WTC11 (cell line): ENCODE results near the gene ITM2C. TPM values are rescaled to one million over a fixed set of nuclear protein-coding genes. Genes with fewer than 3 reads are reported as not detected.

ENCODE experiments used
- ATAC-seq: fragments of 200-7000 bp; cut with Tn5 transposase; 2 replicates; pipeline ENCODE4 v1.10.0; 2021; ENCODE audit warnings: mild to moderate bottlenecking, moderate library complexity
- CTCF ChIA-PET: fragments of 300-600 bp; sonication (Branson Sonifier 250); formaldehyde crosslinking; loops from one replicate; lab custom pipeline; 2021; ENCODE audit warnings: antibody characterized with exemption; lab: Charles Lee
- POLR2A ChIA-PET: fragments of 350-600 bp; sonication (Branson Sonifier 250); formaldehyde crosslinking; loops from one replicate; lab custom pipeline; 2021; ENCODE audit warnings: antibody characterized with exemption; lab: Charles Lee
- DNase-seq: peaks from one replicate; pipeline ENCODE4 v3.0.0; 2021; ENCODE audit warnings: low spot score
- H3K27ac Mint-ChIP-seq: 2 replicates; pipeline ENCODE4 v1.8.0; 2021; ENCODE audit warnings: mixed read lengths
- H3K27me3 Mint-ChIP-seq: 2 replicates; pipeline ENCODE4 v1.8.0; 2021; ENCODE audit warnings: low read depth, mild to moderate bottlenecking, moderate library complexity, mixed read lengths
- H3K36me3 Mint-ChIP-seq: 2 replicates; pipeline ENCODE4 v1.8.0; 2021; ENCODE audit warnings: mixed read lengths
- H3K4me1 Mint-ChIP-seq: 2 replicates; pipeline ENCODE4 v1.8.0; 2022; ENCODE audit warnings: mixed read lengths
- H3K4me3 Mint-ChIP-seq: 2 replicates; pipeline ENCODE4 v1.8.0; 2021; ENCODE audit warnings: mild to moderate bottlenecking, moderate library complexity, mixed read lengths
- H3K9me3 Mint-ChIP-seq: 2 replicates; pipeline ENCODE4 v1.8.0; 2021; ENCODE audit warnings: mixed read lengths
- CDX4 ChIP-seq: fragments of 250-450 bp; sonication (Bioruptor Pico); IDR thresholded peaks from 2 replicates; pipeline ENCODE4 v1.9.0; 2021; ENCODE audit warnings: moderate library complexity, mild to moderate bottlenecking, inconsistent platforms, borderline replicate concordance
- ELF4 ChIP-seq: sonication (generic); formaldehyde crosslinking; IDR thresholded peaks from 2 replicates; pipeline ENCODE4 v1.8.1; 2022; ENCODE audit warnings: low read depth, mild to moderate bottlenecking, moderate library complexity, missing genetic modification reagents
- FOXK1 ChIP-seq: sonication (generic); formaldehyde crosslinking; IDR thresholded peaks from 2 replicates; pipeline ENCODE4 v1.8.0; 2022; ENCODE audit warnings: mild to moderate bottlenecking, moderate library complexity, missing genetic modification reagents
- FOXP4 ChIP-seq: sonication (generic); formaldehyde crosslinking; IDR thresholded peaks from 2 replicates; pipeline ENCODE4 v1.8.0; 2022; ENCODE audit warnings: mild to moderate bottlenecking, missing genetic modification reagents
- HMGA2 ChIP-seq: fragments of 250-450 bp; sonication (Bioruptor Pico); IDR thresholded peaks from 2 replicates; pipeline ENCODE4 v1.4.0; 2021; ENCODE audit warnings: mild to moderate bottlenecking, moderate library complexity
- JAZF1 ChIP-seq: fragments of 250-450 bp; sonication (Bioruptor Pico); IDR thresholded peaks from 2 replicates; pipeline ENCODE4 v1.9.0; 2021; ENCODE audit warnings: moderate library complexity, mild to moderate bottlenecking, inconsistent platforms
- MYBL2 ChIP-seq: sonication (generic); formaldehyde crosslinking; IDR thresholded peaks from 2 replicates; pipeline ENCODE4 v1.8.1; 2023; ENCODE audit warnings: mild to moderate bottlenecking, moderate library complexity, missing genetic modification reagents
- NFE2L1 ChIP-seq: sonication (generic); formaldehyde crosslinking; IDR thresholded peaks from 2 replicates; pipeline ENCODE4 v1.8.1; 2023; ENCODE audit warnings: missing genetic modification reagents
- NR2C2 ChIP-seq: sonication (generic); formaldehyde crosslinking; IDR thresholded peaks from 2 replicates; pipeline ENCODE4 v1.8.0; 2022; ENCODE audit warnings: mild to moderate bottlenecking, missing genetic modification reagents
- PRDM15 ChIP-seq: sonication (generic); formaldehyde crosslinking; IDR thresholded peaks from 2 replicates; pipeline ENCODE4 v1.8.0; 2022; ENCODE audit warnings: missing genetic modification reagents
- PRRX2 ChIP-seq: fragments of 250-450 bp; sonication (Bioruptor Pico); IDR thresholded peaks from 2 replicates; pipeline ENCODE4 v1.8.0; 2021; ENCODE audit warnings: mild to moderate bottlenecking
- USF2 ChIP-seq: sonication (generic); formaldehyde crosslinking; IDR thresholded peaks from 2 replicates; pipeline ENCODE4 v1.8.1; 2023; ENCODE audit warnings: mild to moderate bottlenecking, missing genetic modification reagents, moderate library complexity
- ZNF317 ChIP-seq: sonication (generic); formaldehyde crosslinking; IDR thresholded peaks from 2 replicates; pipeline ENCODE4 v1.8.1; 2023; ENCODE audit warnings: low read depth, mild to moderate bottlenecking, moderate library complexity, missing genetic modification reagents, borderline replicate concordance
- total RNA-seq: library from RNA; stranded (reverse); gene quantifications from 3 replicates; pipeline ENCODE4 v1.2.3, GENCODE V29; 2021

Gene ITM2C
- total RNA-seq, 1 experiment from 2014 or later = 316 TPM

- peak; percentile 3 for DNase-seq
- TF ChIP-seq PRRX2 (CRISPR knock-in tag) (0 out of 2 replicates have a peak, but pooled peaks have one; percentile 23), NFE2L1 (CRISPR knock-in tag) (no peak), ZNF317 (CRISPR knock-in tag) (no peak)
- CTCF ChIA-PET = interaction anchor here (0.7 to 1.3 kb wide), 3 partner anchors 42 to 207 kb away, joined by 3 to 5 read pairs (median 4); no protein-coding TSS in a partner anchor
- Mint-ChIP-seq H3K9me3 (no peaks in the 10 kb centered on the region), H3K27ac (peak overlapping the region; percentile 48; the same call in 1 of the 2 replicates), H3K36me3 (peaks cover 39% of the 10 kb centered on the region), H3K27me3 (no peaks in the 10 kb centered on the region), H3K4me3 (no peak overlapping the region), H3K4me1 (peaks cover 14% of the 10 kb centered on the region)
- POLR2A ChIA-PET = no interaction called here
- no peak for ATAC-seq
These were observed 17.1 kb downstream of the ITM2C start for GRCh38 chr2:230881840-230882239.

- ChIA-PET CTCF (interaction anchor here (0.5 to 1.8 kb wide), 6 partner anchors 9 to 167 kb away, joined by 3 to 8 read pairs (median 4); no protein-coding TSS in a partner anchor), POLR2A (no interaction called here)
- Mint-ChIP-seq H3K36me3 (peaks cover 3% of the 10 kb centered on the region), H3K4me3 (no peak overlapping the region), H3K27ac (no peak overlapping the region), H3K27me3 (no peaks in the 10 kb centered on the region), H3K4me1 (peaks cover 20% of the 10 kb centered on the region), H3K9me3 (0 out of 2 replicates have a peak, but pooled peaks cover 3% of the 10 kb centered on the region)
- TF ChIP-seq PRDM15 (no peak), MYBL2 (CRISPR knock-in tag) (no peak), FOXP4 (CRISPR knock-in tag) (no peak), FOXK1 (CRISPR knock-in tag) (no peak), HMGA2 (CRISPR knock-in tag) (no peak), NR2C2 (CRISPR knock-in tag) (no peak), JAZF1 (CRISPR knock-in tag) (no peak)
- peak; percentile 56 for DNase-seq
- ATAC-seq = peak; percentile 57; the same call in 1 of the 2 replicates
These were observed 20.9 kb downstream of the ITM2C start for GRCh38 chr2:230885463-230886130.

- Mint-ChIP-seq H3K4me3 (no peak overlapping the region), H3K27ac (no peak overlapping the region), H3K27me3 (no peaks in the 10 kb centered on the region), H3K36me3 (no peaks in the 10 kb centered on the region), H3K9me3 (0 out of 2 replicates have a peak, but pooled peaks cover 3% of the 10 kb centered on the region), H3K4me1 (peaks cover 21% of the 10 kb centered on the region)
- ATAC-seq (no peak), DNase-seq (no peak)
- ChIA-PET CTCF (interaction anchor here (0.5 to 1.8 kb wide), 5 partner anchors 8 to 38 kb away, joined by 3 to 8 read pairs (median 6); no protein-coding TSS in a partner anchor), POLR2A (no interaction called here)
- TF ChIP-seq PRDM15 (no peak), ELF4 (CRISPR knock-in tag) (no peak), USF2 (CRISPR knock-in tag) (peak; percentile 22; the same call in 1 of the 2 replicates), CDX4 (CRISPR knock-in tag) (no peak)
These were observed 21.5 kb downstream of the ITM2C start for GRCh38 chr2:230886206-230886605.
